Mononuclear cell (primary cell): Measurements from ENCODE around the gene CENPW. TPM values are rescaled to one million over a fixed set of nuclear protein-coding genes. Genes with fewer than 3 reads are reported as not detected.

Experiments
- H3K27me3 ChIP-seq: 2 replicates; pipeline ENCODE4 v1.6.0; 2011; ENCODE audit warnings: low read length, control low read depth; ENCODE audit not compliant: insufficient read depth
- H3K4me1 ChIP-seq: 2 replicates; pipeline ENCODE4 v1.5.1; 2011; ENCODE audit warnings: mild to moderate bottlenecking, low read length, control low read depth; ENCODE audit not compliant: insufficient read depth
- H3K4me3 ChIP-seq: 2 replicates; pipeline ENCODE4 v1.5.1; 2011; ENCODE audit warnings: mild to moderate bottlenecking, low read length, moderate library complexity
- H3K9me3 ChIP-seq: 2 replicates; pipeline ENCODE4 v1.5.1; 2011; ENCODE audit warnings: low read depth, mild to moderate bottlenecking, control low read depth, low read length
- total RNA-seq: library from RNA; depleted of rRNA; stranded (reverse); fragments of >200 nt; gene quantifications from one replicate; pipeline ENCODE4 v1.2.3, GENCODE V29; 2012

CENPW gene
- not detected for total RNA-seq

DNA sequence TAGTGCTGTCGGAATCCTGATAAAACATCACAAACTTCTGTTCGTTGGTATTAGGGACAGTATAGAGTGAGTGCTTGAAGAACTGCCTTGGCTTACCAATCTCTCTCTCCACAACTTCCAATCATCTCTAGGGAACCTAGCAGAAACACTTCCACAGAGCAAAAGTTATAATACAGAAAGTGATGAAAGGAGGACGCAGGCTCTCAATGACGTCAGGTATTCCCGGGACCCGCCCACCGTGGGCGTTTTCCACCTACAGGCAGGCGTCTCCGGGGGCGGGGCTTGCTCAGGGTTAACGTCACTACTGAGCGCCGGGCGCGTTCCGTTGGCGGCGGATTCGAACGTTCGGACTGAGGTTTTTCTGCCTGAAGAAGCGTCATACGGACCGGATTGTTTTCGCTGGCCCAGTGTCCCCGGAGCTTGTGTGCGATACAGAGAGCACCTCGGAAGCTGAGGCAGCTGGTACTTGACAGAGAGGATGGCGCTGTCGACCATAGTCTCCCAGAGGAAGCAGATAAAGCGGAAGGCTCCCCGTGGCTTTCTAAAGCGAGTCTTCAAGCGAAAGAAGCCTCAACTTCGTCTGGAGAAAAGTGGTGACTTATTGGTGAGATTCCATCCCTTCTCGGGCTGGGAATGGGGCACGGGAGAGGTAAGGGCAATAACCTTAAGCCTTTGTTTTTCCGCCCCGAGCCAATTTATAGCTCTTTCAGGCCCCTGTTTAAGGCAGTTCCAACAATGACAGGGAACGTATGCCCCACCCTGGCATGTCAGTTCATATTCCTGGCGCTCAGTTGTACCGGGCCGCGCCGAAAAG, at the start of gene CENPW:
TSS of gene CENPW (plus strand) at position 320 of the 814 bp plus-strand sequence. CDS start at position 479, 159 bp downstream.
- H3K27me3 ChIP-seq: no peaks in the 10 kb centered on the region
- no peaks in the 10 kb centered on the region for H3K9me3 ChIP-seq
- H3K4me3 ChIP-seq: peak within 1 kb of the TSS; percentile 68
- peaks cover 30% of the 10 kb centered on the region for H3K4me1 ChIP-seq

DNA sequence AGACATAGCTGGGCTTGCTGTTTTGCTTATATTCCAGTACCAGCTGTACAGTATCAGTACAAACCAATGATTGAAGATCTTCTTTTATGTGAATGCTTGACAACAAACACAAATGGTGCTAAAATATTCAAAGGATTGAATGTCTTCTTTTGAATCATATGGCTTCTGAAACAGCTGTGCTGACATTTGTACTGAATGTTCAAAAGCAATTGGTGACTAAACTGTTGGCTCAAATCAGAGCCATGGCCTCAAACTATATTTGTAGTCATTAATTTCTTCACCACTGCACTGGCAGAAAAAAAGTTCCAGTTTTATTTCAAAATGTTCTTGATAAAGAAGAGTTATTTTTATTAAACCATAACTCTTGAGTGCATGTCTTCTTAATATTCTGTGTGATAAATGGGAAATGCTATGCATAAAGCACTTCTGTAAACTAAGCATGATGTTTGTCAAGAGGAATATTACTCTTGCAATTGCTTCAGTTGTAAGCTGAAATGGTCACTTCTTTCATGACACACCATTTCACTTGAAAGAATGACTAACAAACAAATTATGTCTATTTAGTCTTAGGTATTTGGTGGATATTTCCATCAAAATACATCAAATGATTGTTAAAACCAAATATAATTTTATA, 45.9 kb upstream of the CENPW start:
- Histone ChIP-seq H3K9me3 (no peaks in the 10 kb centered on the region), H3K27me3 (no peaks in the 10 kb centered on the region), H3K4me1 (no peaks in the 10 kb centered on the region), H3K4me3 (no peak overlapping the region)

DNA sequence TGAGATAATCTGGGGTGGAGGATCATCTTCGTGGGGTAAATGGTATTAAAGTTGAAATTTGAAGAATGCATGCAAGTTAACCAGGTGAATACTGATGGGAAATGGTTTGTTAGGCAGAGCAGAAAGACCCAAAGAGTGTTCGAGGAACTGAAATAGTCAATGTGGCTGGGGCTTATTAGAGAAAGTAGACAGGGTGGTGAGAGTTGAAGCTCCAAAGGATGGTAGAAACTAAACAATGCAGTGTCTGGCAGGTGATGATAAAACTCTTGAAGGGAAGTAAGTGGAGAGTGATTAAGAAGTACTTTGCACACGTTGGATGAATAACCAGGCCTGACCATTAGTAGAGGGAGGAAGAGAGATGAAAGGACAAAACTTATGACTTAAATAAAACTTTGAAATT, 39.8 kb upstream of the CENPW start:
- no peaks in the 10 kb centered on the region for H3K27me3 ChIP-seq
- no peak overlapping the region for H3K4me3 ChIP-seq
- H3K9me3 ChIP-seq: no peaks in the 10 kb centered on the region
- no peaks in the 10 kb centered on the region for H3K4me1 ChIP-seq

DNA sequence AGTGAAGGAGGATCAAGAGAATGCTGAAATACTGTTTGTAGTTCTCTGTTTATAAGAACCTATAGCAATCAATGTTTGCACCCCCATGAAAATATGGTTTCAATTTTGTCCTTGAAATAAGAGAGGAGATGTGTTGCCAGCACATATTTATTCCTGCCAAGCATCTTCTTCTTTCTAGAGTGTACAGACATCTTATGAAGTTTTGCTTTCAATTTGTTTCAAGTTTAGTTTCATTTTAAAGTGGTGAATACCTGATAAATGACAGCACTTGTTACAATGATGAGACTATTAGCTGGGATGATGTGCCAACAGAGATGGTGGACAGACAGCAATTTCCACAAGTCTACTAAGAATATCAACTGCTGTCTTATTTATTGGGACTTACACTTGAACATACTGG, 39.2 kb upstream of the CENPW start:
- no peaks in the 10 kb centered on the region for H3K27me3 ChIP-seq
- H3K4me3 ChIP-seq: no peak overlapping the region
- no peaks in the 10 kb centered on the region for H3K4me1 ChIP-seq

DNA sequence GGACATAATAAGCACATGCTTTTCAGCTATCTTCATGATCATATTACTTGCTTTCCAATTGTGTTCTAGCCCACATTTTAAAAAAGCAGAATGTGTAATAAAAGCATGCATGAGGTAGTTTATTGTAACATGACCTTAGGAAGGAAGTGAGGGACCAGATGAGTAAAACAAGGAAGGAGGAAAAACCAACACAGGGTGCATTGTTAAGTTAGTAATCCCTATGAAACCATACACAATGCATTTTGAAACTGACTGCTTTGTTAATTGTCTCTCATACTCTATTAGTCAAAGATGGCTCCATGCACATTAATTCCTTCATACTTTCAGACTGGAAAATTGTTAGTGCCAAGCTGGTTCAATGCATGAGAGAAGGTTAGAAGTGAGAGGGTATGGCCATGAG, 37.7 kb upstream of the CENPW start:
- Histone ChIP-seq H3K27me3 (no peaks in the 10 kb centered on the region), H3K4me1 (no peaks in the 10 kb centered on the region), H3K4me3 (no peak overlapping the region), H3K9me3 (no peaks in the 10 kb centered on the region)

More for the DNA sequence above, 39.2 kb upstream of the CENPW start:
- no peaks in the 10 kb centered on the region for H3K9me3 ChIP-seq

DNA sequence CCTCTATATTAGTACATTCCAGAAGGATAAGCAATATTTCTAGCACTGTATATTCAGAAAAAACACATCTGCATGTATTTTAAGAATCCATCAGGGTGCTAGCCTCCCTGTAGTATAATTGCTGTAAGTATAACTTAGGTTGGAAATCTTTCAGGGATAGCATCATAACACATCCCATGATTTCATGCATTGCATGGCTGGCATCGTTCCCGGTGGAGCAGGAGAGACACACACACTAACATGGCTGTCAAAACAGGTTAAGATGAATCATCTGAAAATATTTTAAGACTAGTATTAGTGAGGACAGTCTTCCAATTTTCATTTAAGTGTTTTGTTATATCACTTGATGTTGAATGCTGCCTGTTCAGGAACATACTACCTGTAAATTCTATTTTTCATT, 32.1 kb upstream of the CENPW start:
- Histone ChIP-seq H3K4me3 (no peak overlapping the region), H3K27me3 (no peaks in the 10 kb centered on the region), H3K4me1 (no peaks in the 10 kb centered on the region), H3K9me3 (no peaks in the 10 kb centered on the region)

DNA sequence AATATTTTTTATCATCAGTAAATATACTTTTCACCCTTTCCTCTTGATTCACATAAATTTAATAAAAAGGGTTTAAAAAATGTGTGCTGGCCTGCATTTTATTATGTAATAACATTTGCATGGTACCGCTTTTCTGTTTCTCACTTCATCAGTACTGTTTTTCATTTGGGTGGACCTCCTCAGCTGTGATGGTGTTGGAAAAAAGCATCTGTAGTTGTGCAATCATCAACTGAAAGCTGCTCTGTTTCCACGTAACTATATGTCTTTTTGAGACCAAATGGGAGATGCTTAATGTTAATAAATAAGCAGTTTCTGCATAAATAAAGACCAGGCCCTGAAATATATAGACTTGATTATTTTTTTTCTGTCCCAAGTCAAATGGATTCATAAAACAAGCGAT, 31.6 kb upstream of the CENPW start:
- H3K4me3 ChIP-seq: no peak overlapping the region
- no peaks in the 10 kb centered on the region for H3K9me3 ChIP-seq
- H3K4me1 ChIP-seq: no peaks in the 10 kb centered on the region
- H3K27me3 ChIP-seq: no peaks in the 10 kb centered on the region

DNA sequence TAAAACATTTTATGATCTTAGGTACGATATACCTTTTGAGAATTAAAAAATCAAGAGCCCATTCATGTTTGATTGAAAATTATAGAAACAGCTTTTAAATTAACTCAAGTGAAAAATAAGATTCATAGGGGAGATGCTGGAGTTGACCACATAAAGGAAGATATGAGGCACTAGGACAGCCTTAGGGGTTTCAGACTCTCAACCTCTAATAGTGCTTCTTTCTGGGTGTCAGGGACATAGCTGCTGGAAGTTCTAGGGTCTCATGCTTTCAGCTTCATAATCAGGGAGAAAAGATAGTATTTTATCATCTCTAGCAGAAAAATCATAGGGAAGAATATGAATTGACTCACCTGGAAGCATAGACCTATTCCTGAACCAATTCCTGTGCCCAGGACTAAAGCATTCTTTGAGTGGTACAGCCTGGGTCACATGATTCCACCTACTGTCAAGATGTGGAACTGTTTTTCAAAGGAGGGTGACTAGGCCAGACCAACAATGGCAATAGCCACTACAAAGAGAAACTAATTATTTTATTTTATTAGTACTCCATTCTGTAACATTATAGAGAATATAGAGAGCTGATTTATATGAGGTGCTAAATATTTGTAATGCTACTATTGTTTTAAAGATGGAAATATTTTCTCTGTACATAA, 27.8 kb upstream of the CENPW start:
- Histone ChIP-seq H3K9me3 (no peaks in the 10 kb centered on the region), H3K4me3 (no peak overlapping the region)

DNA sequence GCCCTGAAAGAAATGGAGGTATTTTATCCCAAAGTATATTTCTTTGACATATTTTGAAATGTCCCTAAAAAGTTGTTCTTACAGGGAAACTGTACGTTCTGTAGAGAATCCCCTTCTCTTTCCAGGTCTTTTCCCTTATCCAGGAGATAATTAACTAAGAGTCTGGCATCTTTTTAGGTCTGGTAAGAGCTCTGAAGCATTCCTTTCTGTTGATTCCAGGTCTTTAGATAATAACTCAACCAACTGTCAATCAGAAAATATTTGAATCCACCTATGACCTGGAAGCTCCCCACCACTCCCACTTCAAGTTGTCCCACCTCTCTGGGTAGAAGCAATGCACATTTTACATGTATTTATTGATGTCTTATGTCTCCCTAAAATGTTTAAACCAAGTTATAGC, 26.0 kb upstream of the CENPW start:
- no peak overlapping the region for H3K4me3 ChIP-seq
- H3K27me3 ChIP-seq: no peaks in the 10 kb centered on the region
- H3K9me3 ChIP-seq: no peaks in the 10 kb centered on the region
- H3K4me1 ChIP-seq: no peaks in the 10 kb centered on the region

More for the DNA sequence above, 27.8 kb upstream of the CENPW start:
- H3K27me3 ChIP-seq: no peaks in the 10 kb centered on the region
- no peaks in the 10 kb centered on the region for H3K4me1 ChIP-seq

DNA sequence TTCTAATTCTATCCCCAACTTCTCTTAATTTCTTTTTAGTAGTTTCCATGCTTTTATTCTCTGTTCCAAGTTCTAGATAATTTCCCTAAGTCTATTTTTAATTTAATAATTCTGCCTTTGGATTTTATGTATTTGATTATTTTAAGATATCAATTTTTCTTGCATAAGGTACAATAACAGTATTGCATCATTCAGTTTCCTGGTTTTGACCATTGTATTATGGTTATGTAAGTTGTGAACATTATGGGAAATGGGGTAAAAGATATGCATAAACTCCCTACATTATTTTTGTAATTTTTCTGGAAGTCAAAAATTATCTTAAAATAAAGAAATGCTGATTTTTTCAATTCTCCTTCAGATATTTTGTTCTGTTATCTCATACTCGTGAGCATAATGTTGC, 21.1 kb upstream of the CENPW start:
- no peaks in the 10 kb centered on the region for H3K4me1 ChIP-seq
- no peaks in the 10 kb centered on the region for H3K27me3 ChIP-seq
- no peaks in the 10 kb centered on the region for H3K9me3 ChIP-seq
- no peak overlapping the region for H3K4me3 ChIP-seq

DNA sequence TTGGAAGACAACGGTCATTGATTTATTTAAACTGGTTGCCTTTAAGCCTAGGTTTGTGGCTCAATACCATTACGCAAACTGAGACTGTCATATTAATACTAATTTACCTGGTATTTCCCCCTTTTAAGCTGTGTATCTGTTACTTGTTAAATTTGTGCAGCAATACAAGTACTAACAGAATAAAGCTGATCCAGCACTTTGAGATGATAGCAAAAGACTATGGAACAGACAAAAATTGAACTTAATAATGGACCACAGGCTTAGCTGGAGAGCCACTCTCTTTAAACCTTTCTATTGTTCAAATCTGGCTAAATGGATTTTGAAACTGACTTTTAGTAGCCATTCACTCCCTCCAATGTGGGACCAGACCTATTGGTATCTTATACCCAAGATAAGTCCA, 6.2 kb upstream of the CENPW start:
- no peak overlapping the region for H3K4me3 ChIP-seq
- H3K4me1 ChIP-seq: peaks cover 19% of the 10 kb centered on the region
- no peaks in the 10 kb centered on the region for H3K27me3 ChIP-seq
- no peaks in the 10 kb centered on the region for H3K9me3 ChIP-seq

DNA sequence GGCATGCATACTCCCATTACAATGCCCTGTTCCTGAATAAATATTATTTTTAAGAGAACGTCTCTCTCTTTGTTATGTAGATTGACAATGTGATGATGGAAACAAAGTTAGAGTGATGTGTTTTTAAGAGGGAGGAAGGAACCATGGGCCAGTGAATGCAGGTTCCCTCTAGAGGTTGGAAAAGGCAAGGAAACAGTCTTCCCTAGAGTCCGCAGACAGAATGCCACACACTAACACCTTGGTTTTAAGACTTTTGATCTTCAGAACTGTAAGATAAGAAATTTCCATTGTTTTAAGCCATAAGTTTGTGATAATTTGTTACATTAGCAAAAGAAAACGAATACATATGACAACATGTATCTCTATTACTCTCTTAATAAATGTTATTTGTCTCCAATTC, 4.7 kb upstream of the CENPW start:
- no peaks in the 10 kb centered on the region for H3K9me3 ChIP-seq
- H3K27me3 ChIP-seq: no peaks in the 10 kb centered on the region
- peaks cover 20% of the 10 kb centered on the region for H3K4me1 ChIP-seq
- no peak overlapping the region for H3K4me3 ChIP-seq

DNA sequence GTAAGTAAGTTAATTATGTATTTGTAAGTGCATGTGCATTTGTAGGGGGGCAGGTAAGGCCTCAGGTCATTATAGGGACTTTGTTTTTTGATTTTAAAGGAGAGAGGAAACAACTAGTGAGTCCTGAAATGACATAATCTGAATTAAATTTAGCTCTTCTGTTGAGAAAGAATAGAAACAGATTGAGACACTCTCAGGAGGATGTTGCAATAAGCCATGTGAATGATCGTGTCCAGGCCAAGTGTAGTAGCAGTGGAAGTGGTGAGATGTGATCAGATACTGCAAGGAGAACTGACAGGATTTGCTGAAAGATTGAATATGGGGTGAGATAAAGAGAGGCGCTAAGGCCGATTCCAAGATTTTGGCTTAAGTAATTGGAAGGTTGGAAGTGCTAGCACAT, 2.6 kb upstream of the CENPW start:
- Histone ChIP-seq H3K4me1 (peaks cover 30% of the 10 kb centered on the region), H3K9me3 (no peaks in the 10 kb centered on the region), H3K27me3 (no peaks in the 10 kb centered on the region), H3K4me3 (no peak overlapping the region)

DNA sequence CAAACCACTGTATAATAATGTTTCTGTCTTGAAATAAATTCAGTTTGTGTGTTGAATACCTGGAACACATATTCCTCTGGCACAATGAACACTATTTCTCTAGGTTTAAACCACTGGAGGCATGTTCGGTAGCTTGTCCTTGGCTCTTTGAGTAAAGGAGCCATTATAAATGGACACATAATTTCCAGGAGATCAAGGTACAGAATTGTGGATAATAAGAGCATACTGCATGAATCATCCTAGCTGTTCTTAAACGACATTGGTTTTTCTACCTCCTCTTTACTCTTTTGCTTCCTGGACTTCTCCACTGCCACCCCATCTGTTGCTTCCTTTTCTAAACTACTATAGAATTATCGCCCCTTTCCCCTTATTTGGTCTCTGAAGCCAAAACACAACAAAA, 1.2 kb downstream of the CENPW start:
- no peaks in the 10 kb centered on the region for H3K9me3 ChIP-seq
- no peak overlapping the region for H3K4me3 ChIP-seq
- H3K4me1 ChIP-seq: peaks cover 30% of the 10 kb centered on the region
- no peaks in the 10 kb centered on the region for H3K27me3 ChIP-seq

DNA sequence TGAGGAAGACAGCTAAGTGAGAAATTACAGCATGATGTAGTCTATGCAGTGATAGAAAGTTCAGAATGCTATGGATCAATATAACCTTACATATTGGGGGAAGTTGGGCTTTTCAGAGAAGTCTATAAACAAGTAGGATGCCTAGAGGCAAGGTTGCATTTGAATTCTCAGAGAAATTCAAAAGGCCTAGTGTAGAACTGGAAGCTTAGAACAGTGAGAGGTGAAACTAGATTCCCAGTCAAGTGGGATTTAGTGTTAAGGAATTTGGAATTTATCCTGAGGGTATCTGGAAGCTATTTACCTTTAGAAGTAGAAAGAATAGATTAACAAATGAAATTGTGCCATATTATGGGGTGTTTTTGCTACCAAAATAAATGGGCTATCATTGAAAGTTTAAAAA, 4.3 kb downstream of the CENPW start:
- H3K9me3 ChIP-seq: no peaks in the 10 kb centered on the region
- H3K27me3 ChIP-seq: no peaks in the 10 kb centered on the region
- peaks cover 10% of the 10 kb centered on the region for H3K4me1 ChIP-seq
- H3K4me3 ChIP-seq: no peak overlapping the region
